IMR-90 (cell line): ENCODE measurements around the gene CD300H. TPM values are rescaled to one million over a fixed set of nuclear protein-coding genes. Genes with fewer than 3 reads are reported as not detected.

Experiments used
- ATAC-seq: fragments of 200-7000 bp; cut with Tn5 transposase; 2 replicates; pipeline ENCODE4 v1.9.1; 2020; ENCODE audit warnings: low read depth, mild to moderate bottlenecking, moderate library complexity
- BruUV-seq: library from RNA; stranded (reverse); fragments of 400-500 nt; replicated peaks from 2 replicates; lab custom pipeline; 2021; lab: Mats Ljungman, UMichigan
- CTCF ChIA-PET: fragments of 300-600 bp; formaldehyde crosslinking; extraction: SDS; loops from one replicate; lab custom pipeline; 2021; ENCODE audit warnings: antibody characterized with exemption; lab: Yijun Ruan, JAX
- POLR2A ChIA-PET: fragments of 300-600 bp; sonication (Branson Sonifier 250); formaldehyde crosslinking; loops from one replicate; lab custom pipeline; 2022; ENCODE audit warnings: antibody characterized with exemption; ENCODE audit not compliant: unreplicated experiment; lab: Charles Lee
- DNase-seq: peaks from one replicate; pipeline ENCODE4 v3.0.0; 2013
- H2AFZ ChIP-seq: replicated peaks from 2 replicates; pipeline ENCODE3; 2013; ENCODE audit warnings: low read length, mild to moderate bottlenecking; ENCODE audit not compliant: poor library complexity
- H2AK5ac ChIP-seq: 2 replicates; pipeline ENCODE4 v1.6.1; 2013; ENCODE audit warnings: low read depth, low read length, inconsistent platforms
- H2AK9ac ChIP-seq: replicated peaks from 2 replicates; pipeline ENCODE3; 2013; ENCODE audit warnings: mild to moderate bottlenecking, low read depth, low read length, moderate library complexity; ENCODE audit not compliant: poor library complexity
- H2BK120ac ChIP-seq: 2 replicates; pipeline ENCODE4 v1.6.1; 2013; ENCODE audit warnings: low read depth, low read length, inconsistent platforms
- H2BK15ac ChIP-seq: 3 replicates; pipeline ENCODE4 v1.6.1; 2013; ENCODE audit warnings: low read depth, low read length, inconsistent platforms
- H2BK20ac ChIP-seq: 2 replicates; pipeline ENCODE4 v1.6.1; 2013; ENCODE audit warnings: low read depth, mild to moderate bottlenecking, inconsistent platforms, low read length, moderate library complexity
- H2BK5ac ChIP-seq: 2 replicates; pipeline ENCODE4 v1.6.1; 2013; ENCODE audit warnings: mild to moderate bottlenecking, low read depth, low read length, inconsistent platforms; ENCODE audit not compliant: poor library complexity, severe bottlenecking
- H3K14ac ChIP-seq: replicated peaks from 2 replicates; pipeline ENCODE4 v1.6.1; 2013; ENCODE audit warnings: low read depth, low read length, inconsistent platforms
- H3K18ac ChIP-seq: 2 replicates; pipeline ENCODE4 v1.6.1; 2013; ENCODE audit warnings: low read depth, low read length, control low read depth
- H3K23ac ChIP-seq: 2 replicates; pipeline ENCODE4 v1.6.1; 2013; ENCODE audit warnings: low read depth, low read length, inconsistent platforms
- H3K27ac ChIP-seq: 2 replicates; pipeline ENCODE4 v1.5.1; 2013; ENCODE audit warnings: mild to moderate bottlenecking, control low read depth, low read length; ENCODE audit not compliant: insufficient read depth
- H3K27me3 ChIP-seq: 2 replicates; pipeline ENCODE4 v1.6.1; 2013; ENCODE audit warnings: low read length; ENCODE audit not compliant: control insufficient read depth, insufficient read depth
- H3K36me3 ChIP-seq: 2 replicates; pipeline ENCODE4 v1.6.1; 2013; ENCODE audit warnings: low read length, mixed read lengths; ENCODE audit not compliant: control insufficient read depth, insufficient read depth
- H3K4ac ChIP-seq: 2 replicates; pipeline ENCODE4 v1.6.1; 2013; ENCODE audit warnings: low read depth, low read length, inconsistent platforms
- H3K4me1 ChIP-seq: 2 replicates; pipeline ENCODE4 v1.6.1; 2013; ENCODE audit warnings: low read length, mixed read lengths; ENCODE audit not compliant: control insufficient read depth, insufficient read depth
- H3K4me2 ChIP-seq: 2 replicates; pipeline ENCODE4 v1.6.1; 2013; ENCODE audit warnings: low read depth, mild to moderate bottlenecking, control low read depth, low read length, moderate library complexity
- H3K4me3 ChIP-seq: 2 replicates; pipeline ENCODE4 v1.5.1; 2013; ENCODE audit warnings: low read depth, mild to moderate bottlenecking, control low read depth, low read length, moderate library complexity; ENCODE audit not compliant: insufficient read depth
- H3K56ac ChIP-seq: 2 replicates; pipeline ENCODE4 v1.6.1; 2013; ENCODE audit warnings: low read length, inconsistent platforms; ENCODE audit not compliant: insufficient read depth; ENCODE audit errors: extremely low read depth
- H3K79me1 ChIP-seq, 2 experiments: 2 replicates each; pipeline ENCODE4 v1.6.1; 2013; ENCODE audit warnings: low read length in 2 of 2, inconsistent platforms in 1 of 2, low read depth in 1 of 2
- H3K9ac ChIP-seq: 2 replicates; pipeline ENCODE4 v1.6.1; 2013; ENCODE audit warnings: low read depth, low read length, control low read depth
- H3K9me1 ChIP-seq: 2 replicates; pipeline ENCODE4 v1.6.1; 2013; ENCODE audit warnings: low read length, inconsistent platforms; ENCODE audit not compliant: insufficient read depth
- H3K9me3 ChIP-seq: 2 replicates; pipeline ENCODE4 v1.6.1; 2013; ENCODE audit warnings: low read length; ENCODE audit not compliant: control insufficient read depth, insufficient read depth
- H4K20me1 ChIP-seq: 2 replicates; pipeline ENCODE4 v1.6.1; 2013; ENCODE audit warnings: low read length, inconsistent platforms; ENCODE audit not compliant: insufficient read depth
- H4K5ac ChIP-seq: 2 replicates; pipeline ENCODE4 v1.6.1; 2013; ENCODE audit warnings: mild to moderate bottlenecking, low read depth, low read length, control low read depth
- H4K8ac ChIP-seq, 2 experiments: 2 replicates each; pipeline ENCODE4 v1.6.1; 2013; ENCODE audit warnings: low read depth in 2 of 2, low read length in 2 of 2, control low read depth in 1 of 2, inconsistent platforms in 1 of 2
- H4K91ac ChIP-seq: 2 replicates; pipeline ENCODE4 v1.6.1; 2013; ENCODE audit warnings: low read depth, low read length, inconsistent platforms; ENCODE audit not compliant: insufficient read depth
- BHLHE40 ChIP-seq: fragments of 150-350 bp; IDR thresholded peaks from 2 replicates; pipeline ENCODE4 v1.6.1; 2016; ENCODE audit warnings: mild to moderate bottlenecking, low read depth, low read length
- CEBPB ChIP-seq: IDR thresholded peaks from 2 replicates; pipeline ENCODE4 v1.6.1; 2012; ENCODE audit warnings: low read depth, low read length, improper control_type of control experiment
- CHD1 ChIP-seq: IDR thresholded peaks from 2 replicates; pipeline ENCODE4 v1.6.1; 2012; ENCODE audit warnings: low read depth, low read length, improper control_type of control experiment
- MAFK ChIP-seq: IDR thresholded peaks from 2 replicates; pipeline ENCODE4 v1.6.1; 2012; ENCODE audit warnings: low read depth, low read length, improper control_type of control experiment
- MAZ ChIP-seq: IDR thresholded peaks from 2 replicates; pipeline ENCODE4 v1.6.1; 2012; ENCODE audit warnings: low read depth, mild to moderate bottlenecking, low read length, improper control_type of control experiment, moderate library complexity, borderline replicate concordance
- MXI1 ChIP-seq: IDR thresholded peaks from 2 replicates; pipeline ENCODE4 v1.6.1; 2012; ENCODE audit warnings: low read depth, mild to moderate bottlenecking, low read length, moderate library complexity, borderline replicate concordance
- NFE2L2 ChIP-seq: fragments of 150-350 bp; IDR thresholded peaks from 2 replicates; pipeline ENCODE4 v1.6.1; 2016; ENCODE audit warnings: low read depth, mild to moderate bottlenecking, low read length
- POLR2A ChIP-seq: IDR thresholded peaks from 2 replicates; pipeline ENCODE4 v1.6.1; 2012; ENCODE audit warnings: mild to moderate bottlenecking, low read depth, low read length
- RAD21 ChIP-seq: IDR thresholded peaks from 2 replicates; pipeline ENCODE4 v1.6.1; 2012; ENCODE audit warnings: low read length, improper control_type of control experiment
- RCOR1 ChIP-seq: IDR thresholded peaks from 2 replicates; pipeline ENCODE4 v1.6.1; 2012; ENCODE audit warnings: mild to moderate bottlenecking, low read length, improper control_type of control experiment; ENCODE audit not compliant: insufficient replicate concordance
- RFX5 ChIP-seq: IDR thresholded peaks from 2 replicates; pipeline ENCODE4 v1.8.0; 2012; ENCODE audit warnings: low read depth, mild to moderate bottlenecking, low read length, moderate library complexity
- SMC3 ChIP-seq: fragments of 150-350 bp; IDR thresholded peaks from 2 replicates; pipeline ENCODE4 v1.6.1; 2016; ENCODE audit warnings: low read depth, mild to moderate bottlenecking, antibody characterized with exemption, low read length, moderate library complexity
- WGBS, 2 experiments: methylation state at CpG; one replicate each; pipeline versions ENCODE4 v1.1.5 to v1.1.7; 2013; ENCODE audit warnings: missing lambda C conversion rate in 2 of 2; ENCODE audit not compliant: insufficient read length in 1 of 2; ENCODE audit errors: extremely low coverage in 2 of 2; 5-methylcytosine and 5-hydroxymethylcytosine counted together
- dilution Hi-C: fragments of 300-500 bp; cut with HindIII; formaldehyde crosslinking; loops from one replicate; pipeline ENCODE4 v1.14.3; 2018; ENCODE audit warnings: low sequenced_read_pairs; ENCODE audit not compliant: unreplicated experiment
- in situ Hi-C: fragments of 300-500 bp; cut with MboI; formaldehyde crosslinking; loops from 3 replicates; pipeline ENCODE4 v1.14.3; 2019; ENCODE audit warnings: low sequenced_read_pairs, inconsistent platforms, mixed read lengths
- intact Hi-C: fragments of 100-400 bp; cut with micrococcal nuclease; formaldehyde crosslinking; loops from 2 replicates; pipeline ENCODE4 v1.10.0; 2022
- polyA plus RNA-seq, 3 experiments: library from polyadenylated mRNA; depleted of rRNA; stranded (reverse); fragments of >200 nt; gene quantifications; 2 replicates each; pipeline ENCODE4 v1.2.3, GENCODE V29; 2012; ENCODE audit warnings: low replicate concordance in 1 of 3
- total RNA-seq: library from RNA; depleted of rRNA; stranded (reverse); fragments of >200 nt; gene quantifications from 2 replicates; pipeline ENCODE4 v1.2.3, GENCODE V29; 2012
- TF ChIP-seq, protein P1 (sequence below): fragments of 150-350 bp; IDR thresholded peaks from 2 replicates; pipeline ENCODE4 v1.6.1; 2016; ENCODE audit warnings: low read depth, mild to moderate bottlenecking, low read length, moderate library complexity, borderline replicate concordance
- TF ChIP-seq, protein P2 (sequence below): fragments of 150-350 bp; IDR thresholded peaks from 2 replicates; pipeline ENCODE4 v1.6.1; 2017; ENCODE audit warnings: mild to moderate bottlenecking, antibody characterized with exemption, low read length, low read depth
- TF ChIP-seq, protein P3 (sequence below): conservative IDR thresholded peaks from 2 replicates; pipeline ENCODE4 v1.5.1; 2012; ENCODE audit warnings: mild to moderate bottlenecking, low read depth, low read length, improper control_type of control experiment

CD300H gene
- total and polyA plus RNA-seq, 2 of the 4 experiments (the other 2 are of a cell fraction), result not detected

DNA sequence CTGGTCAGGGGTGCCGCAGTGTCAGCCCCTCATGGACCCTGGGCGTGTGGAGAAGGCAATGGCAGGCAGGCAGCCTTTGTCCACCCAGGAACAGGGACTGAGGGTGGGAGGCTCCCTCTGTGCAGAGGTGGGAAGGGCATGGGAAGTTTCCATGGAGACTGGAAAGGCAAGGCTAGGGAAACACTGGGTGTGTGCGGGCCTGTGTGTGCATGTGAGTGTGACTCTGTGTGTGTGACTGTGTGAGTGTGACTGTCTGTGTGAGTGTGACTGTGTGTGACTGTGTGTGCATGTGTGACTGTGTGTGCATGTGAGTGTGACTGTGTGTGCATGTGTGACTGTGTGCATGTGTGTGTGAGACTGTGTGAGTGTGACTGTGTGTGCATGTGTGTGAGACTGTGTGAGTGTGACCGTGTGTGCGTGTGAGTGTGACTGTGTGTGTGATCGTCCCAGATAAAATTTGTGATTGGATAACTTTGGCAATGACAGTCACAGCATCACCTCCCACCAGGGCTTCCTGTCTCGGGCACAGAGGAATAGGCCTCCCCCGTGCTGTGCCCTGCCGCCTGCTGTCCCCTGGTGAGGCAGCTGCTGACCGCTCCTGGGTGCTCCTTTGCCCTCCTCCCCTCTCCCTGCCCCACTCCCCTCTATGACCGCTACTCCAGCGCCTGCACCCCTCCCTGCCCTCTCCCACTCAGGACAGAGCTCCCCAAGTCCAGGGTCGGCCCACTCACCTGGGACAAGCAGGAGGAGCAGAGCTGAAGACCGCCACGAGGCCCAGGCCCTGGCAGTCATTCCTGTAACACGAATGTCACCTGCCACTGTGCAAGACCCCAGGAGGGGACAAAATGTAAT is 22.1 kb downstream of the CD300H start:
- TF ChIP-seq RCOR1 (no peak), RAD21 (no peak), NFE2L2 (no peak), CEBPB (no peak), MAZ (no peak), MAFK (no peak), RFX5 (no peak), BHLHE40 (no peak), CHD1 (no peak), POLR2A (no peak), MXI1 (no peak), SMC3 (no peak)
- TF ChIP-seq, protein P1, sequence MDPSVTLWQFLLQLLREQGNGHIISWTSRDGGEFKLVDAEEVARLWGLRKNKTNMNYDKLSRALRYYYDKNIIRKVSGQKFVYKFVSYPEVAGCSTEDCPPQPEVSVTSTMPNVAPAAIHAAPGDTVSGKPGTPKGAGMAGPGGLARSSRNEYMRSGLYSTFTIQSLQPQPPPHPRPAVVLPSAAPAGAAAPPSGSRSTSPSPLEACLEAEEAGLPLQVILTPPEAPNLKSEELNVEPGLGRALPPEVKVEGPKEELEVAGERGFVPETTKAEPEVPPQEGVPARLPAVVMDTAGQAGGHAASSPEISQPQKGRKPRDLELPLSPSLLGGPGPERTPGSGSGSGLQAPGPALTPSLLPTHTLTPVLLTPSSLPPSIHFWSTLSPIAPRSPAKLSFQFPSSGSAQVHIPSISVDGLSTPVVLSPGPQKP, result no peak
- TF ChIP-seq, protein P2, sequence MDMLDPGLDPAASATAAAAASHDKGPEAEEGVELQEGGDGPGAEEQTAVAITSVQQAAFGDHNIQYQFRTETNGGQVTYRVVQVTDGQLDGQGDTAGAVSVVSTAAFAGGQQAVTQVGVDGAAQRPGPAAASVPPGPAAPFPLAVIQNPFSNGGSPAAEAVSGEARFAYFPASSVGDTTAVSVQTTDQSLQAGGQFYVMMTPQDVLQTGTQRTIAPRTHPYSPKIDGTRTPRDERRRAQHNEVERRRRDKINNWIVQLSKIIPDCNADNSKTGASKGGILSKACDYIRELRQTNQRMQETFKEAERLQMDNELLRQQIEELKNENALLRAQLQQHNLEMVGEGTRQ, result no peak
- TF ChIP-seq, protein P3, sequence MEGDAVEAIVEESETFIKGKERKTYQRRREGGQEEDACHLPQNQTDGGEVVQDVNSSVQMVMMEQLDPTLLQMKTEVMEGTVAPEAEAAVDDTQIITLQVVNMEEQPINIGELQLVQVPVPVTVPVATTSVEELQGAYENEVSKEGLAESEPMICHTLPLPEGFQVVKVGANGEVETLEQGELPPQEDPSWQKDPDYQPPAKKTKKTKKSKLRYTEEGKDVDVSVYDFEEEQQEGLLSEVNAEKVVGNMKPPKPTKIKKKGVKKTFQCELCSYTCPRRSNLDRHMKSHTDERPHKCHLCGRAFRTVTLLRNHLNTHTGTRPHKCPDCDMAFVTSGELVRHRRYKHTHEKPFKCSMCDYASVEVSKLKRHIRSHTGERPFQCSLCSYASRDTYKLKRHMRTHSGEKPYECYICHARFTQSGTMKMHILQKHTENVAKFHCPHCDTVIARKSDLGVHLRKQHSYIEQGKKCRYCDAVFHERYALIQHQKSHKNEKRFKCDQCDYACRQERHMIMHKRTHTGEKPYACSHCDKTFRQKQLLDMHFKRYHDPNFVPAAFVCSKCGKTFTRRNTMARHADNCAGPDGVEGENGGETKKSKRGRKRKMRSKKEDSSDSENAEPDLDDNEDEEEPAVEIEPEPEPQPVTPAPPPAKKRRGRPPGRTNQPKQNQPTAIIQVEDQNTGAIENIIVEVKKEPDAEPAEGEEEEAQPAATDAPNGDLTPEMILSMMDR, result no peak
- Histone ChIP-seq H3K4me3 (no peak overlapping the region), H4K91ac (no peak overlapping the region), H3K9ac (no peak overlapping the region), H4K8ac (no peak overlapping the region), H3K4me1 (no peaks in the 10 kb centered on the region), H3K36me3 (no peaks in the 10 kb centered on the region), H2AFZ (no peak overlapping the region), H3K18ac (no peak overlapping the region), H2BK15ac (no peak overlapping the region), H3K9me1 (no peaks in the 10 kb centered on the region), H2AK9ac (no peak overlapping the region), H2BK20ac (no peak overlapping the region), H3K27ac (no peak overlapping the region), H3K23ac (no peak overlapping the region), H4K20me1 (no peaks in the 10 kb centered on the region), H2BK120ac (no peak overlapping the region), H3K4me2 (no peak overlapping the region), H3K9me3 (peaks cover 45% of the 10 kb centered on the region), H3K14ac (no peak overlapping the region), H2AK5ac (no peak overlapping the region), H3K4ac (no peak overlapping the region), H3K79me1 (no peaks in the 10 kb centered on the region), H3K27me3 (no peaks in the 10 kb centered on the region), H3K56ac (no peak overlapping the region), H2BK5ac (no peak overlapping the region), H4K5ac (no peak overlapping the region)
- intact Hi-C loops (no loop called here), dilution Hi-C loops (no loop called here), in situ Hi-C loops (no loop called here)
- ATAC-seq (no peak), DNase-seq (no peak)
- 57% methylated on average over 3 of the region's 16 CpGs; no CpG with 5 or more reads in 1 of the 2 experiments for WGBS, 2 experiments
- CTCF ChIA-PET, result no interaction called here
- POLR2A ChIA-PET, result no interaction called here
- BruUV-seq, result no TSS peak
